Stimulated activated CD4-positive, alpha-beta T cell treated with anti-CD3 and anti-CD28 coated beads, Interleukin-2, amount 100 ng/mL, for 48 hours (primary cell): ENCODE results near the gene PLAGL2.

Experiments used
- DNase-seq, 2 donors: peaks; one replicate each; pipeline ENCODE4 v3.0.0-alpha.2; 2020

PLAGL2 gene

DNA sequence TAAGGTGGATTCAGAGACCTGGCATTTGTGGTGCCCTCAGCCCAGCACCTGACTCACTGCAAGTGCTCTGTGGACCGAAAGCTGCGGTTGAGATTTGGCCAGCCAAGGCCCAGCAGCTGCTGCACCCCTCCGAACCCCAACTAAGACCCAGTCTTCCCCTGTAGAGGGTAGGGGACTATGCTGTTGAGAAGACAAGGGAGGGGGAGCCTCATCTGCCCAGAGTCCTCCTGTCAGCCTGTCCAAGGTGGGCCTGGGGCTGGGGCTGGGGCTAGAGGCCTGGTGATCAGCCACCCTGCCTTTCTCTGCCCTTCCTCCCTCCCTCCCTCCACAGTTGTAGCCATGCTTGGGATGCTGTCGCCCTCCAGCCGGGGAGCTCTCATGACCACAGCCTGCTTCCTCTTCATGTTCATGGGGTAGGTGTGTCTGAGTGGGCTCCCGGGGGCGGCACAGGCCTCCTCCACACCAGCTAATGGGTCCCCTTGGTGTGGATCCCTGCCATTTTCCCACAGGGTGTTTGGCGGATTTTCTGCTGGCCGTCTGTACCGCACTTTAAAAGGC, 57.2 kb downstream of the PLAGL2 start:
- DNase-seq = no peak

DNA sequence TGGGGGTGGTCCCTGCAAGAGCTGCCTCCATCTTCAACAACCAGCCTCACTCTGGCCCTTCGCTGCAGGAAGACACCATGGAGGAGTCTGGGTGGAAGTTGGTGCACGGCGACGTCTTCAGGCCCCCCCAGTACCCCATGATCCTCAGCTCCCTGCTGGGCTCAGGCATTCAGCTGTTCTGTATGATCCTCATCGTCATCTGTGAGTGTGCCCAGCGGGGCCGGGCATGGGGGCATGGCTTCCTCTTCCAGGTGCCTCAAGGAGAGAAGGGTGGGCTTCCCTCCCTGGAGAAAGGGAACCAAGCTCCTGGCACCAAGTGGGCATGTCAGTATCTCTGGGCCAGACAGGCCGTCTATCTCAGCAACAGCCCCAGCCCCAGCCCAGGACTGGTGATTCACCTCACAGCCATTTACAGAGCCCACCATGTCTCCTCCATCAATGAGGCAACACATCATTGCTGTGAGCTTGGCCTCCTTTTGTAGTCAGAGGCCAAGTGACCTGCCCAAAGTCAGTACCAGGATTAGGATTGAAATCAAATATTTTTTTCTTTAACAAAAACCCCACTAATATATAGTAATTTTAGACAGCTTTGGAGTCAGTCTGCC, 57.9 kb downstream of the PLAGL2 start:
- DNase-seq = no peak

DNA sequence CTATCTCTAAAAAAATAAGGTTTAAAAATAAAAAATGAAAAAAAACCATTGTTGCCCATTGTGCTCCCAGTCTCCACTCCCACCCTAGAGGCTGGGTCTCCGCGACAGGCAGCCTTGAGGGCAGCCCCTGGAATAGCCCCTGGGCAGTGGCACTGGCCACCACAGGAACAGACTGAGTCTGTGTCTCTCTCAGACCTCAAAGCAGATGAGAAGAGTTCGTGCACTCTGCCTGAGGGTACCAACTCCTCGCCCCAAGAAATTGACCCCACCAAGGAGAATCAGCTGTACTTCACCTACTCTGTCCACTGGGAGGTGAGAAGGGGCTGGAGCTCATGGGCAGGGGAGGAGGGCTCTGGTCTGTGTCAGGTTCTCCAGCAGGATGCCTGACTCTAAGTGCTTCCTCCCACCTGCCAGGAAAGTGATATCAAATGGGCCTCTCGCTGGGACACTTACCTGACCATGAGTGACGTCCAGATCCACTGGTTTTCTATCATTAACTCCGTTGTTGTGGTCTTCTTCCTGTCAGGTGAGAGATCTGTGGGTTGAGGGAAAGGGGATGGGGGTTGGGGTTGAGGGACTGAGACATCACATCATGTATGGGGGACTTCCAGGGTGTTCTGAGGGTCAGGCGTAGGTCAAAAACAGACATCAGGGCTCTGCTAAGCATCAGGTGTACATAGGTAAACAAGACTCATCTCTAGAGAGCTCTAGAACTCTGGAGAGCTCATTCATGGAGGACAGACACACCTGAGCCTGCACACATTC, 62.5 kb downstream of the PLAGL2 start:
- DNase-seq = no peak

DNA sequence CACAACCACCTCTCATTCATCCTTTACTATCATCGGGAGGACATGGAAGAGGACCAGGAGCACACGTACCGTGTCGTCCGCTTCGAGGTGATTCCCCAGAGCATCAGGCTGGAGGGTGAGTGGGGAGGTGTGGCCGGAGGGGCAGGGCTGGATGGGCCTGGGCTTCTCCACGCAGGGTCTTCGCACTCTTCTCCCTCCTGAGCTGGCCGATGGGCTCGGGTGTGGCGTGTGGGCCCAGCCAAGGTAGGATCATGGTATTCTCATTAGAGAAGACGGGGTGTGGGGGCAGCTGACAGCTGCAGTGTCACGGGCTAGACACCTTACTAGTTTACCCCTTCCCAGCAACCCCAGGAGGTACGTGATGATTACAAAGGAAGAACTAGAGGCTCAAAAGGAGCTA, 64.6 kb downstream of the PLAGL2 start:
- DNase-seq = no peak
